ENCODE results near the gene SLC28A2. TPM values are rescaled to one million over a fixed set of nuclear protein-coding genes. Genes with fewer than 3 reads are reported as not detected.
"Not testable (repeated sequence)": the region's sequence is repeated elsewhere in the genome, so short reads cannot be mapped to it uniquely, and the experiment has no call there.

The SLC28A2 gene
- total and polyA plus RNA-seq, 9 of the 15 experiments (the other 6 are each of a cell fraction or from before 2014, with no cell fraction given), result 0.03 to 0.04 TPM; not detected in 7

DNA sequence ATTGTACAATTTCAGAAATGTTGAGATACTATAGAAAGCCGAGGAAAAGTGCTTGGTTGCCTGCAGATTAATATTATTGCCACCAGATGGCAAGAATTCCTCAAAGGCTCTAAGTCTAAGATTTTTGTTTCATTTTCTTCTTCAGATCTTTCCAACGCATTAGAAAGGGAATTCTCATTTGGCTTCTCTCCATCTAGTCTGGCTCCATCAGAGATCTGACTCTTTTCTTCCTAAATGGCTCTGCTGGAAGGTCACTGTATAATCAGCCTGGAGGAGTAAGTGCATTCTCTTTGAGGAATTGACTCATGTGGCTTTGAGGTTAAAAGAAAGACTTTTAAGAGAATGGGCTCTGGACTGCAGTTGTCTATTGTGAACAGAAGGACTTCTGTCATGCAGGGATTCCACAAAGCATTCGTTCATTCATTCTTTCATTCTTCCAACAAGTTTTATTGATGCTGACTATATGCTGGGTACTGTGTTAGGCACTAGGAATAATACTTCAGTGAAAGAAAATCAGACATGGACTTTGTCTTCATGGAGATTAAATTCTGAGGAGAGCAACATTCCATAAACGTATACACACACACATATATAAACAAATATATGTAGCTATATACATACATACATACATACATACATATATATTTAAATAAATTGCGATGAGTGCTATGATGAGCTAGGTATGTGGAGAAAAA, 55.3 kb downstream of the SLC28A2 start:
- ChIA-PET CTCF (ENCODE audit: low intra/inter-chr PET ratio) (interaction anchor here (0.5 to 1.6 kb wide), 4 partner anchors 108 to 728 kb away, joined by 3 to 15 read pairs (median 6); no protein-coding TSS in a partner anchor), POLR2A (no interaction called here)
- no peaks in the 10 kb centered on the region for H3K9me1 ChIP-seq (ENCODE audit: control insufficient read depth, insufficient read depth, low read length)
- H3K9ac ChIP-seq (ENCODE audit: insufficient read depth in 1 of 2, low read depth in 2 of 2, low read length in 2 of 2), result no peak overlapping the region
- no peak overlapping the region for H3K4me3 ChIP-seq
- in situ Hi-C loops (cut with MboI), result no loop called here
- WGBS (ENCODE audit: insufficient coverage, low coverage, missing lambda C conversion rate), result 0% methylated on average over 5 of the region's 5 CpGs
- no peaks in the 10 kb centered on the region for H4K20me1 ChIP-seq (replicated peaks; ENCODE audit: control insufficient read depth, insufficient read depth, low read length)
- no peak overlapping the region for H3K4me2 ChIP-seq (ENCODE audit: insufficient read depth, low read length)
- no TSS peak for BruUV-seq (replicated peaks)
- H3K27ac ChIP-seq (ENCODE audit: extremely low read depth, low read depth, low read length), result no peak overlapping the region
- intact Hi-C loops (cut with micrococcal nuclease), result loop anchor here (2.0 to 5.0 kb wide), 2 partner anchors 93 to 150 kb away; no protein-coding TSS in a partner anchor
- H3K79me2 ChIP-seq (ENCODE audit: control insufficient read depth, insufficient read depth, low read length), result no peaks in the 10 kb centered on the region
- peak in 1 of 4 experiments; percentile 6 for DNase-seq (ENCODE audit: extremely low read depth in 1 of 4, low spot score in 3 of 4)
- no peaks in the 10 kb centered on the region for H3K4me1 ChIP-seq (replicated peaks in 1 of 2; ENCODE audit: control insufficient read depth in 2 of 2, insufficient read depth in 2 of 2, low read length in 2 of 2)
- peaks cover 0 to 3% of the 10 kb centered on the region in 2 experiments; a peak in 4 of 5 replicates for H3K27me3 ChIP-seq (ENCODE audit: control insufficient read depth in 2 of 2, insufficient read depth in 2 of 2, low read length in 2 of 2)
- 0 out of 2 replicates have a peak, but pooled peaks have one; percentile 20 for TF ChIP-seq DEAF1 (CRISPR knock-in tag; IDR thresholded peaks at IDR 0.05)
- peak; percentile 40 to 60 for TF ChIP-seq RAD21 (CRISPR knock-in tag; conservative IDR thresholded peaks at IDR 0.05 in 1 of 2, IDR thresholded peaks at IDR 0.05 in 1 of 2)
- TF ChIP-seq CTCF (IDR thresholded peaks at IDR 0.05 in 2 of 3, conservative IDR thresholded peaks at IDR 0.05 in 1 of 3; ENCODE audit: insufficient read depth in 2 of 3, low read depth in 1 of 3, low read length in 3 of 3), result peak; percentile 23 to 53 (median 34); a peak in 3 of 6 replicates
- TF ChIP-seq, protein P1, sequence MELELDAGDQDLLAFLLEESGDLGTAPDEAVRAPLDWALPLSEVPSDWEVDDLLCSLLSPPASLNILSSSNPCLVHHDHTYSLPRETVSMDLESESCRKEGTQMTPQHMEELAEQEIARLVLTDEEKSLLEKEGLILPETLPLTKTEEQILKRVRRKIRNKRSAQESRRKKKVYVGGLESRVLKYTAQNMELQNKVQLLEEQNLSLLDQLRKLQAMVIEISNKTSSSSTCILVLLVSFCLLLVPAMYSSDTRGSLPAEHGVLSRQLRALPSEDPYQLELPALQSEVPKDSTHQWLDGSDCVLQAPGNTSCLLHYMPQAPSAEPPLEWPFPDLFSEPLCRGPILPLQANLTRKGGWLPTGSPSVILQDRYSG (tag; conservative IDR thresholded peaks at IDR 0.05; ENCODE audit: low read depth), result no peak
- TF ChIP-seq FOS (IDR thresholded peaks at IDR 0.05; ENCODE audit: extremely low read depth, insufficient read length), result no peak
- no peaks in the 10 kb centered on the region for H3K9me3 ChIP-seq (replicated peaks; ENCODE audit: control insufficient read depth, insufficient read depth, low read depth, low read length)
- H3K36me3 ChIP-seq (ENCODE audit: control insufficient read depth, insufficient read depth, low read length), result no peaks in the 10 kb centered on the region
- FAIRE-seq, result no peak
- no peak overlapping the region for H2AFZ ChIP-seq (ENCODE audit: low read depth, low read length)
- ATAC-seq, result peak; percentile 39; the same call in 1 of the 3 replicates

GRCh38 chr15:45314117-45314516, 62.1 kb downstream of the SLC28A2 start:
- H3K9ac ChIP-seq (ENCODE audit: insufficient read depth in 1 of 2, low read depth in 2 of 2, low read length in 2 of 2); H3K9me3 ChIP-seq (replicated peaks; ENCODE audit: control insufficient read depth, insufficient read depth, low read depth, low read length); in situ Hi-C loops (cut with MboI); H3K4me3 ChIP-seq; H3K27ac ChIP-seq (ENCODE audit: extremely low read depth, low read depth, low read length); H3K27me3 ChIP-seq (ENCODE audit: control insufficient read depth in 2 of 2, insufficient read depth in 2 of 2, low read length in 2 of 2); H3K4me2 ChIP-seq (ENCODE audit: insufficient read depth, low read length); FAIRE-seq; DNase-seq (ENCODE audit: extremely low read depth in 1 of 4, low spot score in 3 of 4); BruUV-seq (replicated peaks); ATAC-seq; H3K79me2 ChIP-seq (ENCODE audit: control insufficient read depth, insufficient read depth, low read length); intact Hi-C loops (cut with micrococcal nuclease); H3K4me1 ChIP-seq (replicated peaks in 1 of 2; ENCODE audit: control insufficient read depth in 2 of 2, insufficient read depth in 2 of 2, low read length in 2 of 2); H4K20me1 ChIP-seq (replicated peaks; ENCODE audit: control insufficient read depth, insufficient read depth, low read length); H2AFZ ChIP-seq (ENCODE audit: low read depth, low read length); H3K36me3 ChIP-seq (ENCODE audit: control insufficient read depth, insufficient read depth, low read length); H3K9me1 ChIP-seq (ENCODE audit: control insufficient read depth, insufficient read depth, low read length): not testable (repeated sequence)
- CTCF ChIA-PET (ENCODE audit: low intra/inter-chr PET ratio), result interaction anchor here (1.9 kb wide), 1 partner anchor 144 kb away, joined by 7 read pairs; no protein-coding TSS in a partner anchor
- WGBS (ENCODE audit: insufficient coverage, low coverage, missing lambda C conversion rate), result 8% methylated on average over 21 of the region's 31 CpGs
- POLR2A ChIA-PET, result interaction anchor here (1.0 to 1.4 kb wide), 2 partner anchors 24 to 26 kb away, joined by 3 read pairs; no protein-coding TSS in a partner anchor
